Measurements from ENCODE around the gene TRAPPC6A. TPM values are rescaled to one million over a fixed set of nuclear protein-coding genes. Genes with fewer than 3 reads are reported as not detected.

TRAPPC6A gene
- total RNA-seq, 2 experiments from 2014 or later, result 55.1 to 64.2 TPM

DNA sequence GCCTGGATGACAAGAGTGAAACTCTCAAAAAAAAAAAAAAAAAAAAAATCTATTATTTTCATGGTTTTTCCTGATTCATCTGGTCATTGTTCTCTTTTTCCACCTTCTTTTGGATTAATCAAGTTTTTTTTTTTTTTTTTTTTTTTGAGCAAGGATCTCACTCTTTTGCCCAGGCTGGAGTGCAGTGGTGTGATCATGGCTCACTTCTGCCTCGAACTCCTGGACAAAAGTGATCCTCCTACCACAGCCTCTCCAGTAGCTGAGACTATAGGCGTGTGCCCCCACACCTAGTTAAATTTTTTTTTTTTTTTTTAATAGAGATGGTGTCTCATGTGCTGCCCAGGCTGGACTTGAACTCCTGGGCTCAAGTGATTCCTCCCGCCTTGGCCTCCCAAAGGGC, 28.3 kb upstream of the TRAPPC6A start:
- H3K9me3 Mint-ChIP-seq, result no peaks in the 10 kb centered on the region
- no peak overlapping the region for H3K27ac Mint-ChIP-seq
- no peak for DNase-seq
- no peaks in the 10 kb centered on the region for H3K36me3 Mint-ChIP-seq (ENCODE audit: low read depth)
- H3K4me3 Mint-ChIP-seq, result no peak overlapping the region
- POLR2A ChIA-PET, result no interaction called here
- H3K27me3 Mint-ChIP-seq, result peaks cover 5% of the 10 kb centered on the region
- CTCF ChIA-PET, result no interaction called here
- H3K4me1 Mint-ChIP-seq, result peaks cover 4% of the 10 kb centered on the region

- Mint-ChIP-seq H3K27me3 (peaks cover 2% of the 10 kb centered on the region), H3K4me3 (no peak overlapping the region), H3K4me1 (peaks cover 4% of the 10 kb centered on the region), H3K9me3 (no peaks in the 10 kb centered on the region), H3K27ac (no peak overlapping the region), H3K36me3 (ENCODE audit: low read depth) (no peaks in the 10 kb centered on the region)
- POLR2A ChIA-PET, result no interaction called here
- CTCF ChIA-PET, result no interaction called here
- DNase-seq, result no peak
Observed at GRCh38 chr19:45205810-45206209, 27.8 kb upstream of the TRAPPC6A start.

DNA sequence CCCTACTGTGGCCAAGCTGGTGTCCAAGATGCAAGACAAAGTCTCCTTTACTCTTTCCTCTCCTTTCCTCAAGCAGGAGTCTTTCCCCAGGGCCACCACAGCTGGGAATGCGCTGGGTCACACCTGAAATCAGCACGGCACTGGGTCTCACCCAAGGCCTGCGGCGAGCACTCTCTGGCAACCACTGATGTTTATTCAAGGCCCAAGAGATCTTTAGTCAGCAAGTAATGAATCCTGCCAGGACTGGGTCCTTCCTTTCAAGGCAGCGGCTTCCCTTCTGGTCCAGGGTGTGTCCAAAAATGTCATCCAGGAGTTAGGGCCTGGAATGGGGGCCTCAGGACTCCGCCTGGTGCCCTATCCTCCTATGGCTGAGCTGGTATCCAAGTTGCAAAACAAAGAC, 24.6 kb upstream of the TRAPPC6A start:
- no peak for DNase-seq
- POLR2A ChIA-PET, result no interaction called here
- CTCF ChIA-PET, result no interaction called here
- Mint-ChIP-seq H3K4me1 (no peaks in the 10 kb centered on the region), H3K27ac (no peak overlapping the region), H3K4me3 (no peak overlapping the region), H3K36me3 (ENCODE audit: low read depth) (no peaks in the 10 kb centered on the region), H3K27me3 (no peaks in the 10 kb centered on the region), H3K9me3 (no peaks in the 10 kb centered on the region)

GRCh38 chr19:45200568-45200967, 22.5 kb upstream of the TRAPPC6A start:
- no peaks in the 10 kb centered on the region for H3K27me3 Mint-ChIP-seq
- no peak overlapping the region for H3K27ac Mint-ChIP-seq
- no peaks in the 10 kb centered on the region for H3K36me3 Mint-ChIP-seq (ENCODE audit: low read depth)
- no peaks in the 10 kb centered on the region for H3K4me1 Mint-ChIP-seq
- no peak overlapping the region for H3K4me3 Mint-ChIP-seq
- ChIA-PET POLR2A (no interaction called here), CTCF (interaction anchor here (1.0 kb wide), 1 partner anchor 215 kb away, joined by 4 read pairs; no protein-coding TSS in a partner anchor)
- no peak for DNase-seq
- H3K9me3 Mint-ChIP-seq, result no peaks in the 10 kb centered on the region

DNA sequence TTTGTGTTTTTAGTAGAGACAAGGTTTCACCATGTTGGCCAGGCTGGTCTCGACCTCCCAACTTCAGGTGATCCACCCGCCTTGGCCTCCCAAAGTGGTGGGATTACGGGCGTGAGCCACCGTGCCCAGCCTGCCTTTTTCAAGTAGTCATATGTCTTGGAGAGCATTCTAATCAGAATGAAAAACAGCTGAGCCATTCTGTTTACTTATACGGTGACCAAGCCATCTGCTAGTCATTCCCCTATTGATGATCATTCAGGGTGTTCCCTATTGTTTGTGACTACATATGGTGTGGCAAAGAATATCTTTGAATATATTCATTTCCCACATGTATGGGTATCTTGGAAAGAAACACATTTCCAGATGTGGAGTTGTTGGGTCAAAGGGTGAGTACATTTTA, 17.7 kb upstream of the TRAPPC6A start:
- Mint-ChIP-seq H3K9me3 (no peaks in the 10 kb centered on the region), H3K36me3 (ENCODE audit: low read depth) (no peaks in the 10 kb centered on the region), H3K27ac (no peak overlapping the region), H3K4me3 (no peak overlapping the region), H3K27me3 (no peaks in the 10 kb centered on the region), H3K4me1 (no peaks in the 10 kb centered on the region)
- ChIA-PET CTCF (no interaction called here), POLR2A (no interaction called here)
- no peak for DNase-seq

GRCh38 chr19:45191375-45191774, 13.3 kb upstream of the TRAPPC6A start:
- Mint-ChIP-seq H3K27me3 (no peaks in the 10 kb centered on the region), H3K36me3 (ENCODE audit: low read depth) (no peaks in the 10 kb centered on the region), H3K4me1 (peaks cover 5% of the 10 kb centered on the region), H3K27ac (peak overlapping the region; percentile 1), H3K9me3 (no peaks in the 10 kb centered on the region), H3K4me3 (no peak overlapping the region)
- POLR2A ChIA-PET, result no interaction called here
- DNase-seq, result no peak
- CTCF ChIA-PET, result no interaction called here

DNA sequence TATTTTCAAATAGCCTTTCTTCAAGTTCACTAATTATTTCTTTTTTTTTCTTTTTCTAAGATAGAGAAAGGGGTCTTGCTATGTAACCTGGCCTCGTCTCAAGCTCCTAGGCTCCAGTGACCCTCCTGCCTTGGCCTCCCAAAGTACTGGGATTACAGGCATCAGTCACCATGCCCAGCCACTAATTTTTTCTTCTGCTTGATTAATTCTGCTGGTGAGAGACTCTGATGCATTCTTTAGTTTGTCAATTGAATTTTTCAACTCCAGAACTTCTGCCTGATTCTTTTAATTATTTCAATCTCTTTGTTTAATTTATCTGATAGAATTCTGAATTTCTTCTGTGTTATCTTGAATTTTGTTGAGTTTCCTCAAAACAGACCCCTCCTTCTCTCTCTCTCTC, 11.9 kb upstream of the TRAPPC6A start:
- ChIA-PET CTCF (no interaction called here), POLR2A (interaction anchor here (0.6 kb wide), 1 partner anchor 498 kb away, joined by 3 read pairs; no protein-coding TSS in a partner anchor)
- Mint-ChIP-seq H3K4me3 (no peak overlapping the region), H3K9me3 (no peaks in the 10 kb centered on the region), H3K27me3 (no peaks in the 10 kb centered on the region), H3K4me1 (peaks cover 6% of the 10 kb centered on the region), H3K27ac (no peak overlapping the region), H3K36me3 (ENCODE audit: low read depth) (no peaks in the 10 kb centered on the region)
- DNase-seq, result no peak

- no peaks in the 10 kb centered on the region for H3K36me3 Mint-ChIP-seq (ENCODE audit: low read depth)
- peaks cover 12% of the 10 kb centered on the region for H3K4me1 Mint-ChIP-seq
- H3K27ac Mint-ChIP-seq, result no peak overlapping the region
- POLR2A ChIA-PET, result no interaction called here
- H3K9me3 Mint-ChIP-seq, result no peaks in the 10 kb centered on the region
- CTCF ChIA-PET, result interaction anchor here (1.2 to 1.3 kb wide), 2 partner anchors 12 to 148 kb away, joined by 4 read pairs; partner anchors contain the start of gene CLASRP
- no peak overlapping the region for H3K4me3 Mint-ChIP-seq
- H3K27me3 Mint-ChIP-seq, result no peaks in the 10 kb centered on the region
- peak; percentile 50 for DNase-seq
Observed at GRCh38 chr19:45187421-45188100, 9.5 kb upstream of the TRAPPC6A start.

- Mint-ChIP-seq H3K27ac (no peak overlapping the region), H3K9me3 (no peaks in the 10 kb centered on the region), H3K4me1 (peaks cover 14% of the 10 kb centered on the region), H3K4me3 (no peak overlapping the region), H3K27me3 (no peaks in the 10 kb centered on the region), H3K36me3 (ENCODE audit: low read depth) (peaks cover 1% of the 10 kb centered on the region)
- DNase-seq, result no peak
- POLR2A ChIA-PET, result no interaction called here
- CTCF ChIA-PET, result interaction anchor here (0.5 to 1.3 kb wide), 4 partner anchors 11 to 494 kb away, joined by 3 to 4 read pairs (median 4); partner anchors contain the start of gene CLASRP
Observed at GRCh38 chr19:45186509-45187334, 8.7 kb upstream of the TRAPPC6A start.

DNA sequence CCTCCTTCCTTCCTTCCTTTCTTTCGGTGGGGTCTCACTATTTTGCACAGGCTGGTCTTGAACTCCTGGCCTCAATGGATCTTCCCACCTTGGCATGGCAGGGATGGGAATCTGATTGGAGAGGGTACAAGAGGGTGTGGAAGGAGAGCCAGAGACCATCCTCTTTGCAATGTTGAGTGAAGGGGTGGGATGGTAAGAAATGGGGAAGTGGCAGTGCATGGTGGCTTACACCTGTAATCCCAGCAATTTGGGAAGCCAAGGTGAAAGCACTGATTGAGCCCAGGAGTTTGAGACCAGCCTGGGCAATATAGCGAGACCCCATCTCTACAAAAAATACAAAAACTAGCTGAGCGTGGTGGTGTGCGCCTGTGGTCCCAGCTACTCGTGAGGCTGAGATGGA, 6.1 kb upstream of the TRAPPC6A start:
- ChIA-PET POLR2A (no interaction called here), CTCF (no interaction called here)
- H3K36me3 Mint-ChIP-seq (ENCODE audit: low read depth), result peaks cover 11% of the 10 kb centered on the region

DNA sequence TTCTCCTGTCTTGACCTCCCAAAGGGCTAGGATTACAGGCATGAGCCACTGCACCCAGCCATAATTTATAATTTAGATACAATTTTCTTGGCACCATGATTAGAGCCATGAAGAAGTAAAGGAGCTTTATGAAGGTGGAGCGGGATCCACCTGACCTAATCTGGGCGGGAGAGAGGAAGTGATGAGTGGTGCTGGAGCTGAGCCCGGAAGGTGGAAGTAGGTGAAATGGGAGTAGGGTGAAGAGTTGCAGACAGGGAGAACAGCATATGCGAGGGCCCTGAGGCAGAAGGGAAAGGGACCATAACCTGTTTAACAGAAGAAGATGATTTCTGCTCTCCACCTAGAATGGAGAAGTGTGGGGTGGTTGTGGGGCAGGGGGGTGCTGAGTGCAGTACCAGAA, 4.7 kb upstream of the TRAPPC6A start:
- Mint-ChIP-seq H3K27me3 (no peaks in the 10 kb centered on the region), H3K4me3 (no peak overlapping the region), H3K4me1 (peaks cover 34% of the 10 kb centered on the region), H3K27ac (no peak overlapping the region), H3K36me3 (ENCODE audit: low read depth) (peaks cover 12% of the 10 kb centered on the region), H3K9me3 (no peaks in the 10 kb centered on the region)
- no peak for DNase-seq
- POLR2A ChIA-PET, result no interaction called here
- CTCF ChIA-PET, result interaction anchor here (0.6 to 2.7 kb wide), 5 partner anchors 11 to 1483 kb away, joined by 3 to 8 read pairs (median 3); no protein-coding TSS in a partner anchor

More for the DNA sequence above, 6.1 kb upstream of the TRAPPC6A start:
- Mint-ChIP-seq H3K4me3 (no peak overlapping the region), H3K27me3 (no peaks in the 10 kb centered on the region), H3K9me3 (no peaks in the 10 kb centered on the region), H3K4me1 (peaks cover 32% of the 10 kb centered on the region), H3K27ac (no peak overlapping the region)
- no peak for DNase-seq

GRCh38 chr19:45180936-45181335, 2.9 kb upstream of the TRAPPC6A start:
- H3K36me3 Mint-ChIP-seq (ENCODE audit: low read depth), result peaks cover 12% of the 10 kb centered on the region
- ChIA-PET CTCF (interaction anchor here (0.6 to 2.7 kb wide), 3 partner anchors 9 to 72 kb away, joined by 3 to 8 read pairs (median 4); no protein-coding TSS in a partner anchor), POLR2A (no interaction called here)
- peak overlapping the region; percentile 78 for H3K4me3 Mint-ChIP-seq
- peak overlapping the region; percentile 10 for H3K27ac Mint-ChIP-seq
- H3K9me3 Mint-ChIP-seq, result no peaks in the 10 kb centered on the region
- peaks cover 38% of the 10 kb centered on the region for H3K4me1 Mint-ChIP-seq
- H3K27me3 Mint-ChIP-seq, result no peaks in the 10 kb centered on the region
- DNase-seq, result no peak

DNA sequence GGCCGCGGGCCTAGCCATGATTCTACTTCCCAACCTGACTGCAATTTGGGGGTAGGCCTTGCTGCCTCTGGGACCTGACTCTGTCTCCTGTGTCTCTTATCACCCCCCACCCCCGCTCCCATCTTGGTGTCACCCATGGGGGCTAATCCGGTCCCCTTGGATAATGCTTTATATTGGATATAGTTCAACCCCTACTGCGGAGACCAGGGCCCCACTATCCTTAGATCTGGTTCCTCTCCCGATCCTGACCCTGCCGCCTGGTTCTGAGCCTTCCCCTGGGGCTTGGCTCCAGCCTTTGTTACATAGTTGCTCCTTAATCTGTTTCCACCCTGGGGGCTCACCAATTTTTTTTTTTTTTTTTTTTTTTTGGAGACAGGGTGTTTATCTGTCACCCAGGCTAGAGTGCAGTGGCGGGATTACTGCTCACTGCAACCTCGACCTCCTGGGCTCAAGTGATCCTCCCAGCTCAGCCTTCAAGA, 1.9 kb upstream of the TRAPPC6A start:
- CTCF ChIA-PET, result interaction anchor here (2.1 to 2.7 kb wide), 2 partner anchors 8 to 11 kb away, joined by 8 to 11 read pairs; no protein-coding TSS in a partner anchor
- peaks cover 16% of the 10 kb centered on the region for H3K36me3 Mint-ChIP-seq (ENCODE audit: low read depth)
- no peaks in the 10 kb centered on the region for H3K27me3 Mint-ChIP-seq
- DNase-seq, result no peak
- no peaks in the 10 kb centered on the region for H3K9me3 Mint-ChIP-seq
- peaks cover 44% of the 10 kb centered on the region for H3K4me1 Mint-ChIP-seq
- POLR2A ChIA-PET, result no interaction called here
- H3K27ac Mint-ChIP-seq, result peak overlapping the region; percentile 82
- H3K4me3 Mint-ChIP-seq, result peak overlapping the region; percentile 78
